ENCODE measurements around the gene GLDC.

The GLDC gene

DNA sequence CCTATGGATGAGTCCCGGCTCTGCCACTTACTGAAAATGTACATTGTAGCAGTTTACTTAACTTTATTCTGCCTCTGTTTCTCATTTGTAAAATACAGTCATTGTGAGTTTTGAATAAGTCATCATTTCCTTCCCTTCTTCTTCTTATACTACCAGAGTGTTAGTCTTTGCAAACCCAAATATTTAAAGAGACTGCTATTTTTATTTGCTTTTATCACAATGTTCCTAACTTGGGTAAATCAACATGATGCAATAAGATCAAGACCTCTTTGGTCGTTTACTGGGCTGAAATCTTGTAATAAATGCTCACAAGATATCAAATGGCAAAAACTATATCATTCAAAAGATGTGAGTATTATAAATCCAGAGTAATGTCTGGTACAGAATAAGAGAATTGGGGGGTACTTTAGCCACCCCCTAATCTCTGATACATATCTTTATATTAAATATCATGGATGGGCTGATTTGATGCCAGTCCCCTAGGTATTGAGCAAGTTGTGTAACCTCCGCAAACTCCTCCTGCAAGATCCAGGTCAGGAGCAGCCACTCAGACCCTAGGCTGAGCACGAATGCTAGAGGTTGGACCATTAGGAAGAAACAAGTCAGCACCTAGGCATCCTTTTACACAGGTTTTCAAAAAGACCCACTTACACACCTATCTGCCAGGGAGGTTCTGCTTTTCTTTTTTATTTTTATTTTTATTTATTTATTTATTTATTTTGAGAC lies 13.3 kb upstream of the GLDC start:
- TF ChIP-seq, protein P1, sequence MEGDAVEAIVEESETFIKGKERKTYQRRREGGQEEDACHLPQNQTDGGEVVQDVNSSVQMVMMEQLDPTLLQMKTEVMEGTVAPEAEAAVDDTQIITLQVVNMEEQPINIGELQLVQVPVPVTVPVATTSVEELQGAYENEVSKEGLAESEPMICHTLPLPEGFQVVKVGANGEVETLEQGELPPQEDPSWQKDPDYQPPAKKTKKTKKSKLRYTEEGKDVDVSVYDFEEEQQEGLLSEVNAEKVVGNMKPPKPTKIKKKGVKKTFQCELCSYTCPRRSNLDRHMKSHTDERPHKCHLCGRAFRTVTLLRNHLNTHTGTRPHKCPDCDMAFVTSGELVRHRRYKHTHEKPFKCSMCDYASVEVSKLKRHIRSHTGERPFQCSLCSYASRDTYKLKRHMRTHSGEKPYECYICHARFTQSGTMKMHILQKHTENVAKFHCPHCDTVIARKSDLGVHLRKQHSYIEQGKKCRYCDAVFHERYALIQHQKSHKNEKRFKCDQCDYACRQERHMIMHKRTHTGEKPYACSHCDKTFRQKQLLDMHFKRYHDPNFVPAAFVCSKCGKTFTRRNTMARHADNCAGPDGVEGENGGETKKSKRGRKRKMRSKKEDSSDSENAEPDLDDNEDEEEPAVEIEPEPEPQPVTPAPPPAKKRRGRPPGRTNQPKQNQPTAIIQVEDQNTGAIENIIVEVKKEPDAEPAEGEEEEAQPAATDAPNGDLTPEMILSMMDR (IDR thresholded peaks at IDR 0.05) = no peak

DNA sequence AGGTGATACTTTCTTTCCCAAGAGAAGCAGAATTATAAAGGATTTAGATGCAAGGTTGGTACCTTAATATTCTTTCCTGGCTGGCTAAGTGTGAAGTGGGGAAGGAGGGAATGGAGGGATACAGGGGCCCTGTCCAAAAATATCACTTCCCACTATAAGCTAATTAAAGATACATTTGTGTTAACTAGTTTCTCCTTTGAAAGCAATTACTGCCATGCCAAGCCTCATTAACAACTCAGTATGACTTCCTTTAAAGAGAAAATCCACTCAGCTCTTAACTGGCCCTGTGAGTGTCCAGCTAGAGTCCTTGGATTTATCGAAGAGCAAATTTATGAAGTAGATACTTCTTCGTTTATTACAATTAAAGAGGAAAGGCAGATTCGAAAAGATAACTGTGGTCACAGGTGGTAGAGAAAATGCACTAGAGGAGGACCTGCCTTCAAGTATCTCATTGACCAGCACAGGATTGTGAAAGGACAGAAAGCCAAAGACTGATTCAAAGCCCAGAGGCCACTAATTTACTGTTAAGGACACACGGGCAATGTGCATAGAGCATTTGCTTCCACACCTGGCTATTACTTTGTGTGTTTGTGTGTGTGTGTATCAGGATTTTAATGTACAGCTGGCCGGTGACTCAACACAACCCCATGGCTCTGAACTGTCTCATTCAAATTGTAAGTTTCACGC lies 11.2 kb upstream of the GLDC start:
- TF ChIP-seq, protein P1 (IDR thresholded peaks at IDR 0.05) = no peak

DNA sequence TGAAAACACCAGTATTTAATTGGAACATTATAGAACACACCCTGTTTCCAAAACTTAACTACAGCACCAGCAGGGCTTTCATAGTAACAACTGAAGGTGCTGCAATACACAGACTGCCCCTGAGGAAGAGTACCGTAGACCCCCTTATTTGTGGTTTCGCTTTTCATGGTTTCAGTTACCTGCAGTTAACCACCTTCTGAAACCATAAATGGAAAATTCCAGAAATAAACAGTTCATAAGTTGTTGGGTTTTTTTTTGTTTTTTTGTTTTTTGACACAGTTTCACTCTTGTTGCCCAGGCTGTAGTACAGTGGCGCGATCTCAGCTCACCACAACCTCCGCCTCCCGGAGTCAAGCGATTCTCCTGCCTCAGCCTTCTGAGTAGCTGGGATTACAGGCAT lies 9.5 kb upstream of the GLDC start:
- TF ChIP-seq, protein P1 (IDR thresholded peaks at IDR 0.05) = no peak

DNA sequence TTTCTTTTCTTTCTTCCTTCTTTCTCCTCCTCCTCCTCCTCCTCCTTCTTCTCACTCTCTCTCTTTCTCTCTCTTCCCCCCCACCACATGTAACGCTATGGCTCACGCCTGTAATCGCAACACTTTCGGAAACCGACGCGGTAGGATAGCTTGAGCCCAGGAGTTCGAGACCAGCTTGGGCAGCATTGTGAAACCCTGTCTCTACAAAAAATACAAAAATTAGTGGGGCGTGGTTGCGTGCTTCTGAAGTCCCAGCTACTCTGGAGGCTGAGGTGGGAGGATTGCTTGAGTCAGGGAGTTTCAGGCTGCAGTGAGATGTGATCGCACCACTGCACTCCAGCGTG lies 736 bp upstream of the GLDC start:
- TF ChIP-seq, protein P1 (IDR thresholded peaks at IDR 0.05) = no peak

DNA sequence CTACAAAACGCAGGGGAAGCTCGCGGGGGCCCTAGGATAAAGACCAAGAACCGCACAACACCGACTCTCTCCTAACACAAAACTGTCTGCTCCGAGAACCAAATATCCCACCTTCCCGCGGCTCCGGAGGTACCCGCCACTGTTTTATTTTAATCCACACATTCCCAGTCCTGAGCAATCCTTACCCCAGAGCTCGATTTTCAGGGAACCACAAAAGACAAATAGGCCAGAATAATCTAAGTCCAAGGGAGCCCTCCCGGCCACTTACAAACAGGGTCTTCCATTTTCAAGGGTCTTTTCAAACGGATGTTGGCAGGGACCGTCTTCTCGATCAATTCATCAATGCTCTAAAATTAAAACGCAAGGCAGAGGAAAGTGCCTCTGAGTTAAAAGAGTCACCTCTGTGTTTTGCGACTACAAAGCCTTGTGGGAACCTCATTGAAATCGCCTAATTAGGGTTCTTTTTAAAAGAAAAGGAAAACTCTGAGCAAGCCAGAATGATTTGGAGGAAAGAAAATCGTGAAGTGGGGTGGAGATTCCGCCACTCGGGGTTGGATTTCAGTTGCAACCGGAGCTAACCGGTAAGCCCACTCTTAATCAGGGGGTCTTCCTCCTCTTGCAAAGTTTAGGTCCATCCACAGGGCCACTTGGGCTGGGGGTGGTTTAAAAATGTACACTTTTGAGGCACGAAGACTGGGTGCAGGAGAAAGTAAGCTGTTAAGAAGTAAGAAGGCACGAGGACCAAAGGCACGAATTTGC lies 1.0 kb downstream of the GLDC start:
- TF ChIP-seq, protein P1 (IDR thresholded peaks at IDR 0.05) = no peak

DNA sequence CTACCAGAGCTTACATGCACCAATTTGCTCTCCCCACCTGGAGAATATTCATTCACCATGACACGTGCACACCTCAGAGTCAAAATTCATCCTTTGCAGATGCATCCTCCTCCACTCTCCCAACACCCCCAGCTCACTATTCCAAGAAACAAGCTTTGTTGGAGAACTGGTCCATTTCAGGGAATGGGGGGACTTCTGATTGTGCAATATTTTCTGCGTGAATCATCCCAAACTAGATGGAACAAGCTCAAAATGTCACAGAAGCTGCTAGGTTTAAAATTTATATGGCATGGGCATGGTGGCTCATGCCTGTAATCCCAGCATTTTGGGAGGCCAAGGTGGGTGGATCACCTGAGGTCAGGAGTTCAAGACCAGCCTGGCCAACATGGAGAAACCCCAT lies 3.6 kb downstream of the GLDC start:
- TF ChIP-seq, protein P1 (IDR thresholded peaks at IDR 0.05) = no peak

DNA sequence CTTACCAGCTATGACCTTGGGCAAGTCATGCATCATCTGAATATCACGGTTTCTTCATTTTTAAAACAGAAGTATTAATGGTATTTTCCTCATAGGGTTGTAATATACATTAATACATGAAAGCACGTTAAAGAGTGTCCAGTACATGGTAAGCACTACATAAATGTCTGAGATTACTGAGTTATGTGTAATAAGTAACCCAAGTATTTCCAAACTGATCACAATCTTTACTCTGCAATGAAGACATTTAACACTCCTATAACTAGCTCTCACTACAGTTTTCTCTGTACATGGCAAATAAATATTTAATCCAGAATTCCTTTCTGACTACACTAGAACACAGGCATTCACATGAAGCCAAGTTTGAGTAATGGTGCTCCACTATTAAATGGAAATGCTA lies 4.0 kb downstream of the GLDC start:
- TF ChIP-seq, protein P1 (IDR thresholded peaks at IDR 0.05) = no peak
